WTC11 (cell line): ENCODE data around the gene KCND3. TPM values are rescaled to one million over a fixed set of nuclear protein-coding genes. Genes with fewer than 3 reads are reported as not detected.

ENCODE experiments used
- ATAC-seq: fragments of 200-7000 bp; cut with Tn5 transposase; 2 replicates; pipeline ENCODE4 v1.10.0; 2021; ENCODE audit warnings: mild to moderate bottlenecking, moderate library complexity
- CTCF ChIA-PET: fragments of 300-600 bp; sonication (Branson Sonifier 250); formaldehyde crosslinking; loops from one replicate; lab custom pipeline; 2021; ENCODE audit warnings: antibody characterized with exemption; lab: Charles Lee
- POLR2A ChIA-PET: fragments of 350-600 bp; sonication (Branson Sonifier 250); formaldehyde crosslinking; loops from one replicate; lab custom pipeline; 2021; ENCODE audit warnings: antibody characterized with exemption; lab: Charles Lee
- DNase-seq: peaks from one replicate; pipeline ENCODE4 v3.0.0; 2021; ENCODE audit warnings: low spot score
- H3K27ac Mint-ChIP-seq: 2 replicates; pipeline ENCODE4 v1.8.0; 2021; ENCODE audit warnings: mixed read lengths
- H3K27me3 Mint-ChIP-seq: 2 replicates; pipeline ENCODE4 v1.8.0; 2021; ENCODE audit warnings: low read depth, mild to moderate bottlenecking, moderate library complexity, mixed read lengths
- H3K36me3 Mint-ChIP-seq: 2 replicates; pipeline ENCODE4 v1.8.0; 2021; ENCODE audit warnings: mixed read lengths
- H3K4me1 Mint-ChIP-seq: 2 replicates; pipeline ENCODE4 v1.8.0; 2022; ENCODE audit warnings: mixed read lengths
- H3K4me3 Mint-ChIP-seq: 2 replicates; pipeline ENCODE4 v1.8.0; 2021; ENCODE audit warnings: mild to moderate bottlenecking, moderate library complexity, mixed read lengths
- H3K9me3 Mint-ChIP-seq: 2 replicates; pipeline ENCODE4 v1.8.0; 2021; ENCODE audit warnings: mixed read lengths
- ATF1 ChIP-seq: sonication (generic); formaldehyde crosslinking; IDR thresholded peaks from 2 replicates; pipeline ENCODE4 v1.8.1; 2023; ENCODE audit warnings: mild to moderate bottlenecking, moderate library complexity, missing genetic modification reagents
- ATF2 ChIP-seq: sonication (generic); formaldehyde crosslinking; IDR thresholded peaks from 2 replicates; pipeline ENCODE4 v1.8.1; 2022; ENCODE audit warnings: low read depth, missing genetic modification reagents, borderline replicate concordance
- CTCF ChIP-seq: fragments of 200-600 bp; IDR thresholded peaks from 2 replicates; pipeline ENCODE4 v1.8.0; 2022; ENCODE audit warnings: antibody characterized with exemption
- ELF4 ChIP-seq: sonication (generic); formaldehyde crosslinking; IDR thresholded peaks from 2 replicates; pipeline ENCODE4 v1.8.1; 2022; ENCODE audit warnings: low read depth, mild to moderate bottlenecking, moderate library complexity, missing genetic modification reagents
- FOXP1 ChIP-seq: sonication (generic); formaldehyde crosslinking; IDR thresholded peaks from 2 replicates; pipeline ENCODE4 v1.8.0; 2022; ENCODE audit warnings: missing genetic modification reagents, mild to moderate bottlenecking, moderate library complexity, borderline replicate concordance
- GABPB1 ChIP-seq: sonication (generic); formaldehyde crosslinking; IDR thresholded peaks from 2 replicates; pipeline ENCODE4 v1.8.1; 2023; ENCODE audit warnings: mild to moderate bottlenecking, missing genetic modification reagents
- GTF2I ChIP-seq: fragments of 250-450 bp; sonication (Bioruptor Pico); conservative IDR thresholded peaks from 2 replicates; pipeline ENCODE4 v1.4.0; 2021; ENCODE audit warnings: mild to moderate bottlenecking
- NFYB ChIP-seq: sonication (generic); formaldehyde crosslinking; conservative IDR thresholded peaks from 2 replicates; pipeline ENCODE4 v1.8.0; 2022; ENCODE audit warnings: low read depth, missing genetic modification reagents
- NR2C2 ChIP-seq: sonication (generic); formaldehyde crosslinking; IDR thresholded peaks from 2 replicates; pipeline ENCODE4 v1.8.0; 2022; ENCODE audit warnings: mild to moderate bottlenecking, missing genetic modification reagents
- NR3C1 ChIP-seq: sonication (generic); formaldehyde crosslinking; conservative IDR thresholded peaks from 2 replicates; pipeline ENCODE4 v1.8.1; 2023; ENCODE audit warnings: low read depth, mild to moderate bottlenecking, missing genetic modification reagents
- SOX15 ChIP-seq: fragments of 250-450 bp; sonication (Bioruptor Pico); IDR thresholded peaks from 2 replicates; pipeline ENCODE4 v1.9.0; 2021; ENCODE audit warnings: mild to moderate bottlenecking
- TEAD1 ChIP-seq: sonication (generic); formaldehyde crosslinking; IDR thresholded peaks from 2 replicates; pipeline ENCODE4 v1.8.0; 2022; ENCODE audit warnings: mild to moderate bottlenecking, missing genetic modification reagents
- TEAD4 ChIP-seq: sonication (generic); formaldehyde crosslinking; IDR thresholded peaks from 2 replicates; pipeline ENCODE4 v1.8.0; 2022; ENCODE audit warnings: mild to moderate bottlenecking, missing genetic modification reagents
- TP53 ChIP-seq: sonication (generic); formaldehyde crosslinking; IDR thresholded peaks from 2 replicates; pipeline ENCODE4 v1.8.1; 2023; ENCODE audit warnings: mild to moderate bottlenecking, missing genetic modification reagents
- USF2 ChIP-seq: sonication (generic); formaldehyde crosslinking; IDR thresholded peaks from 2 replicates; pipeline ENCODE4 v1.8.1; 2023; ENCODE audit warnings: mild to moderate bottlenecking, missing genetic modification reagents, moderate library complexity
- ZNF138 ChIP-seq: sonication (generic); formaldehyde crosslinking; conservative IDR thresholded peaks from 2 replicates; pipeline ENCODE4 v1.8.1; 2022; ENCODE audit warnings: mild to moderate bottlenecking, moderate library complexity, missing genetic modification reagents
- ZNF317 ChIP-seq: sonication (generic); formaldehyde crosslinking; IDR thresholded peaks from 2 replicates; pipeline ENCODE4 v1.8.1; 2023; ENCODE audit warnings: low read depth, mild to moderate bottlenecking, moderate library complexity, missing genetic modification reagents, borderline replicate concordance
- ZNF416 ChIP-seq: fragments of 250-450 bp; sonication (Bioruptor Pico); IDR thresholded peaks from 2 replicates; pipeline ENCODE4 v1.9.0; 2021; ENCODE audit warnings: mild to moderate bottlenecking, inconsistent platforms
- ZSCAN18 ChIP-seq: fragments of 250-450 bp; sonication (Bioruptor Pico); IDR thresholded peaks from 2 replicates; pipeline ENCODE4 v2.1.2; 2022; ENCODE audit warnings: mild to moderate bottlenecking, moderate library complexity
- total RNA-seq: library from RNA; stranded (reverse); gene quantifications from 3 replicates; pipeline ENCODE4 v1.2.3, GENCODE V29; 2021
- TF ChIP-seq, protein P1 (sequence below): fragments of 250-450 bp; sonication (Bioruptor Pico); IDR thresholded peaks from 2 replicates; pipeline ENCODE4 v1.8.0; 2021; ENCODE audit warnings: mild to moderate bottlenecking
- TF ChIP-seq, protein P2 (sequence below): sonication (generic); formaldehyde crosslinking; IDR thresholded peaks from 2 replicates; pipeline ENCODE4 v1.8.1; 2023; ENCODE audit warnings: mild to moderate bottlenecking, moderate library complexity, missing genetic modification reagents
- TF ChIP-seq, protein P3 (sequence below): fragments of 250-450 bp; sonication (Bioruptor Pico); IDR thresholded peaks from 2 replicates; pipeline ENCODE4 v1.9.0; 2021; ENCODE audit warnings: mild to moderate bottlenecking
- TF ChIP-seq, protein P4 (sequence below): sonication (generic); formaldehyde crosslinking; IDR thresholded peaks from 2 replicates; pipeline ENCODE4 v1.8.0; 2023; ENCODE audit warnings: missing genetic modification reagents

KCND3 gene
- total RNA-seq, 1 experiment from 2014 or later, result 0.35 TPM

- DNase-seq (no peak), ATAC-seq (no peak)
- H3K4me1 Mint-ChIP-seq, result peaks cover 6% of the 10 kb centered on the region
- H3K36me3 Mint-ChIP-seq, result peaks cover 71% of the 10 kb centered on the region
- ChIA-PET CTCF (interaction anchor here (0.9 kb wide), 1 partner anchor 15 kb away, joined by 3 read pairs; no protein-coding TSS in a partner anchor), POLR2A (no interaction called here)
- H3K9me3 Mint-ChIP-seq, result no peaks in the 10 kb centered on the region
- TF ChIP-seq ZNF138 (no peak), TP53 (CRISPR knock-in tag) (no peak), TEAD1 (no peak), ELF4 (CRISPR knock-in tag) (no peak), NFYB (no peak)
- no peaks in the 10 kb centered on the region for H3K27me3 Mint-ChIP-seq
- H3K4me3 Mint-ChIP-seq, result no peak overlapping the region
- H3K27ac Mint-ChIP-seq, result no peak overlapping the region
Measured at GRCh38 chr1:111762332-111762731, 227.1 kb downstream of the KCND3 start.

- TF ChIP-seq, protein P1, sequence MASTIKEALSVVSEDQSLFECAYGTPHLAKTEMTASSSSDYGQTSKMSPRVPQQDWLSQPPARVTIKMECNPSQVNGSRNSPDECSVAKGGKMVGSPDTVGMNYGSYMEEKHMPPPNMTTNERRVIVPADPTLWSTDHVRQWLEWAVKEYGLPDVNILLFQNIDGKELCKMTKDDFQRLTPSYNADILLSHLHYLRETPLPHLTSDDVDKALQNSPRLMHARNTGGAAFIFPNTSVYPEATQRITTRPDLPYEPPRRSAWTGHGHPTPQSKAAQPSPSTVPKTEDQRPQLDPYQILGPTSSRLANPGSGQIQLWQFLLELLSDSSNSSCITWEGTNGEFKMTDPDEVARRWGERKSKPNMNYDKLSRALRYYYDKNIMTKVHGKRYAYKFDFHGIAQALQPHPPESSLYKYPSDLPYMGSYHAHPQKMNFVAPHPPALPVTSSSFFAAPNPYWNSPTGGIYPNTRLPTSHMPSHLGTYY (CRISPR knock-in tag), result no peak
- no peak for TF ChIP-seq CTCF
- no peak for TF ChIP-seq GABPB1 (CRISPR knock-in tag)
- TF ChIP-seq USF2 (CRISPR knock-in tag), result no peak
- no peak for TF ChIP-seq TP53 (CRISPR knock-in tag)
- no peak for TF ChIP-seq ATF2 (CRISPR knock-in tag)
- TF ChIP-seq, protein P2, sequence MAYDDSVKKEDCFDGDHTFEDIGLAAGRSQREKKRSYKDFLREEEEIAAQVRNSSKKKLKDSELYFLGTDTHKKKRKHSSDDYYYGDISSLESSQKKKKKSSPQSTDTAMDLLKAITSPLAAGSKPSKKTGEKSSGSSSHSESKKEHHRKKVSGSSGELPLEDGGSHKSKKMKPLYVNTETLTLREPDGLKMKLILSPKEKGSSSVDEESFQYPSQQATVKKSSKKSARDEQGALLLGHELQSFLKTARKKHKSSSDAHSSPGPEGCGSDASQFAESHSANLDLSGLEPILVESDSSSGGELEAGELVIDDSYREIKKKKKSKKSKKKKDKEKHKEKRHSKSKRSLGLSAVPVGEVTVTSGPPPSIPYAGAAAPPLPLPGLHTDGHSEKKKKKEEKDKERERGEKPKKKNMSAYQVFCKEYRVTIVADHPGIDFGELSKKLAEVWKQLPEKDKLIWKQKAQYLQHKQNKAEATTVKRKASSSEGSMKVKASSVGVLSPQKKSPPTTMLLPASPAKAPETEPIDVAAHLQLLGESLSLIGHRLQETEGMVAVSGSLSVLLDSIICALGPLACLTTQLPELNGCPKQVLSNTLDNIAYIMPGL, result no peak
- TF ChIP-seq, protein P3, sequence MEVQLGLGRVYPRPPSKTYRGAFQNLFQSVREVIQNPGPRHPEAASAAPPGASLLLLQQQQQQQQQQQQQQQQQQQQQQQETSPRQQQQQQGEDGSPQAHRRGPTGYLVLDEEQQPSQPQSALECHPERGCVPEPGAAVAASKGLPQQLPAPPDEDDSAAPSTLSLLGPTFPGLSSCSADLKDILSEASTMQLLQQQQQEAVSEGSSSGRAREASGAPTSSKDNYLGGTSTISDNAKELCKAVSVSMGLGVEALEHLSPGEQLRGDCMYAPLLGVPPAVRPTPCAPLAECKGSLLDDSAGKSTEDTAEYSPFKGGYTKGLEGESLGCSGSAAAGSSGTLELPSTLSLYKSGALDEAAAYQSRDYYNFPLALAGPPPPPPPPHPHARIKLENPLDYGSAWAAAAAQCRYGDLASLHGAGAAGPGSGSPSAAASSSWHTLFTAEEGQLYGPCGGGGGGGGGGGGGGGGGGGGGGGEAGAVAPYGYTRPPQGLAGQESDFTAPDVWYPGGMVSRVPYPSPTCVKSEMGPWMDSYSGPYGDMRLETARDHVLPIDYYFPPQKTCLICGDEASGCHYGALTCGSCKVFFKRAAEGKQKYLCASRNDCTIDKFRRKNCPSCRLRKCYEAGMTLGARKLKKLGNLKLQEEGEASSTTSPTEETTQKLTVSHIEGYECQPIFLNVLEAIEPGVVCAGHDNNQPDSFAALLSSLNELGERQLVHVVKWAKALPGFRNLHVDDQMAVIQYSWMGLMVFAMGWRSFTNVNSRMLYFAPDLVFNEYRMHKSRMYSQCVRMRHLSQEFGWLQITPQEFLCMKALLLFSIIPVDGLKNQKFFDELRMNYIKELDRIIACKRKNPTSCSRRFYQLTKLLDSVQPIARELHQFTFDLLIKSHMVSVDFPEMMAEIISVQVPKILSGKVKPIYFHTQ (CRISPR knock-in tag), result no peak
- TF ChIP-seq ZNF138, result no peak
- TF ChIP-seq FOXP1, result no peak
- no peak for TF ChIP-seq ZNF317 (CRISPR knock-in tag)
- no peak for TF ChIP-seq ATF1 (CRISPR knock-in tag)
- TF ChIP-seq TEAD4, result no peak
- TF ChIP-seq NR2C2 (CRISPR knock-in tag), result no peak
- TF ChIP-seq GTF2I (CRISPR knock-in tag), result no peak
- no peak for TF ChIP-seq ZNF416 (CRISPR knock-in tag)
- TF ChIP-seq, protein P4, sequence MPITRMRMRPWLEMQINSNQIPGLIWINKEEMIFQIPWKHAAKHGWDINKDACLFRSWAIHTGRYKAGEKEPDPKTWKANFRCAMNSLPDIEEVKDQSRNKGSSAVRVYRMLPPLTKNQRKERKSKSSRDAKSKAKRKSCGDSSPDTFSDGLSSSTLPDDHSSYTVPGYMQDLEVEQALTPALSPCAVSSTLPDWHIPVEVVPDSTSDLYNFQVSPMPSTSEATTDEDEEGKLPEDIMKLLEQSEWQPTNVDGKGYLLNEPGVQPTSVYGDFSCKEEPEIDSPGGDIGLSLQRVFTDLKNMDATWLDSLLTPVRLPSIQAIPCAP (CRISPR knock-in tag), result no peak
- TF ChIP-seq NR3C1 (CRISPR knock-in tag), result no peak
- no peak for TF ChIP-seq SOX15 (CRISPR knock-in tag)
- no peak for TF ChIP-seq ZSCAN18 (CRISPR knock-in tag)
- TF ChIP-seq, all 79 proteins: peak for 0
- DNase-seq, result no peak
- H3K36me3 Mint-ChIP-seq, result peaks cover 67% of the 10 kb centered on the region
- H3K9me3 Mint-ChIP-seq, result no peaks in the 10 kb centered on the region
- H3K27me3 Mint-ChIP-seq, result no peaks in the 10 kb centered on the region
- H3K4me1 Mint-ChIP-seq, result peaks cover 12% of the 10 kb centered on the region
- ChIA-PET POLR2A (no interaction called here), CTCF (no interaction called here)
- no peak overlapping the region for H3K4me3 Mint-ChIP-seq
- no peak for ATAC-seq
- H3K27ac Mint-ChIP-seq, result no peak overlapping the region
Measured at GRCh38 chr1:111761717-111762116, 227.8 kb downstream of the KCND3 start.
